ENCODE results near the gene EFL1.
"Not testable (repeated sequence)": the region's sequence is repeated elsewhere in the genome, so short reads cannot be mapped to it uniquely, and the experiment has no call there.

The EFL1 gene

GRCh38 chr15:82262422-82263026, at the start of gene EFL1, which contains the start of gene SAXO2:
Gene EFL1, minus strand, starts transcription at chr15:82262734. Its CDS starts 956 bp downstream, at chr15:82261778.
Gene SAXO2, plus strand, starts transcription at chr15:82262818. Its CDS starts 62 bp downstream, at chr15:82262880.
- peak; percentile 78 to 83 (median 80) for DNase-seq

- not testable (repeated sequence) for DNase-seq
Measured at GRCh38 chr15:82311321-82311720, 48.8 kb upstream of the EFL1 start.

- DNase-seq = no peak
Measured at GRCh38 chr15:82309802-82310201, 47.3 kb upstream of the EFL1 start.

- no peak for DNase-seq
Measured at GRCh38 chr15:82307714-82308081, 45.2 kb upstream of the EFL1 start.

- DNase-seq = no peak
Measured at GRCh38 chr15:82306791-82307713, 44.5 kb upstream of the EFL1 start.

- DNase-seq = no peak
Measured at GRCh38 chr15:82305621-82306048, 43.1 kb upstream of the EFL1 start.

GRCh38 chr15:82304778-82305090, 42.2 kb upstream of the EFL1 start:
- DNase-seq = no peak

- no peak for DNase-seq
Measured at GRCh38 chr15:82303956-82304777, 41.6 kb upstream of the EFL1 start.

- no peak for DNase-seq
Measured at GRCh38 chr15:82301296-82302016, 38.9 kb upstream of the EFL1 start.

- no peak for DNase-seq
Measured at GRCh38 chr15:82300883-82301282, 38.3 kb upstream of the EFL1 start.

GRCh38 chr15:82300326-82300725, 37.8 kb upstream of the EFL1 start:
- DNase-seq = not testable (repeated sequence)

- DNase-seq = not testable (repeated sequence)
Measured at GRCh38 chr15:82299511-82299914, 37.0 kb upstream of the EFL1 start.

GRCh38 chr15:82298520-82298919, 36.0 kb upstream of the EFL1 start:
- DNase-seq = peak in 2 of 4 experiments; percentile 34 to 39

- DNase-seq = no peak
Measured at GRCh38 chr15:82298032-82298431, 35.5 kb upstream of the EFL1 start.

- no peak for DNase-seq
Measured at GRCh38 chr15:82297546-82297945, 35.0 kb upstream of the EFL1 start.

- DNase-seq = no peak
Measured at GRCh38 chr15:82294061-82294690, 31.6 kb upstream of the EFL1 start.

GRCh38 chr15:82292271-82292670, 29.7 kb upstream of the EFL1 start:
- DNase-seq = no peak

- DNase-seq = not testable (repeated sequence)
Measured at GRCh38 chr15:82288202-82288601, 25.7 kb upstream of the EFL1 start.

GRCh38 chr15:82286475-82286874, 23.9 kb upstream of the EFL1 start:
- DNase-seq = not testable (repeated sequence)

GRCh38 chr15:82284381-82284780, 21.8 kb upstream of the EFL1 start:
- DNase-seq = not testable (repeated sequence)

- DNase-seq = not testable (repeated sequence)
Measured at GRCh38 chr15:82282386-82282785, 19.9 kb upstream of the EFL1 start.

- not testable (repeated sequence) for DNase-seq
Measured at GRCh38 chr15:82281276-82281675, 18.7 kb upstream of the EFL1 start.
